ENCODE measurements around the gene ADH1C. TPM values are rescaled to one million over a fixed set of nuclear protein-coding genes. Genes with fewer than 3 reads are reported as not detected.

Gene ADH1C
- total RNA-seq, 2 experiments from 2014 or later = not detected

Other genes with a start within 250 kb of the ADH1C start
- not detected for gene ADH4, start 208.4 kb downstream of the ADH1C start, total RNA-seq
- gene ADH6, start 133.5 kb downstream of the ADH1C start, total RNA-seq = not detected
- gene ADH1A, start 61.8 kb downstream of the ADH1C start, total RNA-seq = not detected
- not detected for gene ADH1B, start 31.3 kb downstream of the ADH1C start, total RNA-seq
- gene ADH7, start 82.6 kb upstream of the ADH1C start, total RNA-seq = not detected
- gene C4orf17, start 158.3 kb upstream of the ADH1C start, total RNA-seq = not detected
- 1 to 10 TPM; 5.6 to 8.9 TPM for gene TRMT10A, start 211.3 kb upstream of the ADH1C start, total RNA-seq
- gene MTTP, start 222.1 kb upstream of the ADH1C start, total RNA-seq = not detected

All from activated CD4-positive, alpha-beta memory T cell treated with anti-CD3 and anti-CD28 coated beads for 36 hours (primary cell).